Liver (tissue), 9 donors: Measurements from ENCODE around the gene ADAMTS16. TPM values are rescaled to one million over a fixed set of nuclear protein-coding genes. Genes with fewer than 3 reads are reported as not detected.

Experiments used
- DNase-seq: peaks from one replicate; pipeline ENCODE4 v3.0.0-alpha.2; 2017; ENCODE audit warnings: low spot score
- H3K27ac ChIP-seq, 2 donors: one replicate each; pipeline ENCODE4 v1.7.0; 2013; ENCODE audit warnings: inconsistent platforms in 2 of 2, low read length in 2 of 2, control low read depth in 1 of 2, low read depth in 1 of 2, mild to moderate bottlenecking in 1 of 2
- H3K27me3 ChIP-seq, 4 donors: one replicate each; pipeline versions ENCODE4 v1.6.1 to v1.7.0; 2013; ENCODE audit warnings: low read length in 3 of 4, inconsistent platforms in 1 of 4, mild to moderate bottlenecking in 1 of 4, moderate library complexity in 1 of 4; ENCODE audit not compliant: control insufficient read depth in 4 of 4, insufficient read depth in 4 of 4
- H3K36me3 ChIP-seq, 4 donors: one replicate each; pipeline versions ENCODE4 v1.6.1 to v1.7.0; 2013; ENCODE audit warnings: low read length in 3 of 4, mild to moderate bottlenecking in 3 of 4, low read depth in 1 of 4, moderate library complexity in 1 of 4; ENCODE audit not compliant: control insufficient read depth in 4 of 4, insufficient read depth in 3 of 4
- H3K4me1 ChIP-seq, 4 donors: one replicate each; pipeline versions ENCODE4 v1.6.1 to v1.7.0; 2013; ENCODE audit warnings: low read length in 3 of 4, mild to moderate bottlenecking in 3 of 4, moderate library complexity in 1 of 4; ENCODE audit not compliant: control insufficient read depth in 4 of 4, insufficient read depth in 4 of 4
- H3K4me3 ChIP-seq, 3 donors: one replicate each; pipeline versions ENCODE4 v1.6.1 to v1.7.0; 2013; ENCODE audit warnings: low read length in 3 of 3, control low read depth in 1 of 3, low read depth in 1 of 3, mild to moderate bottlenecking in 1 of 3
- H3K9ac ChIP-seq, 2 donors: one replicate each; pipeline ENCODE4 v1.7.0; 2013; ENCODE audit warnings: low read length in 2 of 2, mild to moderate bottlenecking in 2 of 2, moderate library complexity in 2 of 2, control low read depth in 1 of 2, low read depth in 1 of 2
- H3K9me3 ChIP-seq, 4 donors: one replicate each; pipeline versions ENCODE4 v1.6.1 to v1.7.0; 2013; ENCODE audit warnings: low read length in 3 of 4; ENCODE audit not compliant: control insufficient read depth in 4 of 4
- EGR1 ChIP-seq, 2 donors: IDR thresholded peaks; 2 replicates each; pipeline ENCODE4 v1.6.1; 2016 to 2018; ENCODE audit warnings: antibody characterized with exemption in 2 of 2, low read depth in 2 of 2
- FOXA1 ChIP-seq: IDR thresholded peaks from 2 replicates; pipeline ENCODE4 v1.6.1; 2016; ENCODE audit warnings: antibody characterized with exemption
- FOXA2 ChIP-seq: IDR thresholded peaks from 2 replicates; pipeline ENCODE4 v1.6.1; 2016; ENCODE audit warnings: antibody characterized with exemption
- GABPA ChIP-seq, 2 donors: IDR thresholded peaks in 1 of 2; conservative IDR thresholded peaks in 1 of 2; 2 replicates each; pipeline ENCODE4 v1.6.1; 2016; ENCODE audit warnings: antibody characterized with exemption in 2 of 2, mild to moderate bottlenecking in 1 of 2, moderate library complexity in 1 of 2
- HNF4A ChIP-seq, 2 donors: conservative IDR thresholded peaks; 2 replicates each; pipeline ENCODE4 v1.6.1; 2016; ENCODE audit warnings: antibody characterized with exemption in 2 of 2, mild to moderate bottlenecking in 2 of 2
- HNF4G ChIP-seq: IDR thresholded peaks from 2 replicates; pipeline ENCODE4 v1.6.1; 2016; ENCODE audit warnings: antibody characterized with exemption
- JUND ChIP-seq, 2 donors: IDR thresholded peaks; 2 replicates each; pipeline ENCODE4 v1.6.1; 2016; ENCODE audit warnings: antibody characterized with exemption in 2 of 2
- NR2F2 ChIP-seq: IDR thresholded peaks from 2 replicates; pipeline ENCODE4 v1.6.1; 2016; ENCODE audit warnings: antibody characterized with exemption
- RAD21 ChIP-seq, 2 donors: IDR thresholded peaks; 2 replicates each; pipeline ENCODE4 v1.6.1; 2016; ENCODE audit warnings: antibody characterized with exemption in 2 of 2, mild to moderate bottlenecking in 2 of 2
- RXRA ChIP-seq, 2 donors: IDR thresholded peaks; 2 replicates each; pipeline ENCODE4 v1.6.1; 2017 to 2018; ENCODE audit warnings: antibody characterized with exemption in 2 of 2, mild to moderate bottlenecking in 1 of 2
- SP1 ChIP-seq: IDR thresholded peaks from 2 replicates; pipeline ENCODE4 v1.6.1; 2018; ENCODE audit warnings: antibody characterized with exemption, mild to moderate bottlenecking
- TAF1 ChIP-seq: conservative IDR thresholded peaks from 2 replicates; pipeline ENCODE4 v1.6.1; 2016; ENCODE audit warnings: antibody characterized with exemption, mild to moderate bottlenecking
- YY1 ChIP-seq: IDR thresholded peaks from 2 replicates; pipeline ENCODE4 v1.6.1; 2016; ENCODE audit warnings: antibody characterized with exemption, mild to moderate bottlenecking
- WGBS: extraction: QIAGEN DNeasy Blood & Tissue Kit; methylation state at CpG from one replicate; pipeline ENCODE4 v1.1.7; 2013; 5-methylcytosine and 5-hydroxymethylcytosine counted together
- polyA plus RNA-seq, 2 donors: library from polyadenylated mRNA; stranded (reverse) in 1 of 2; unstranded in 1 of 2; fragments of 200-250 nt in 1 of 2; fragments of >200 nt in 1 of 2; fragmentation: Nextera tagmentation in 1 of 2; extraction: Ambion mirVana in 1 of 2; gene quantifications; one replicate each; pipeline versions ENCODE4 v1.2.1 to v1.2.3, GENCODE V29; 2013 to 2015
- total RNA-seq, 2 donors: library from RNA; depleted of rRNA; stranded (reverse); fragments of >200 nt; gene quantifications; one replicate each; pipeline ENCODE4 v1.2.3, GENCODE V29; 2014
- TF ChIP-seq, protein P1 (sequence below): IDR thresholded peaks from 2 replicates; pipeline ENCODE4 v1.6.1; 2016; ENCODE audit warnings: antibody characterized with exemption, mild to moderate bottlenecking
- TF ChIP-seq, protein P2 (sequence below): IDR thresholded peaks from 2 replicates; pipeline ENCODE4 v1.6.1; 2016; ENCODE audit warnings: antibody characterized with exemption
- TF ChIP-seq, protein P3 (sequence below): IDR thresholded peaks from 2 replicates; pipeline ENCODE4 v1.6.1; 2016; ENCODE audit warnings: antibody characterized with exemption
- TF ChIP-seq, protein P4 (sequence below): fragments of 150-350 bp; IDR thresholded peaks from 2 replicates; pipeline ENCODE4 v1.5.1; 2017; ENCODE audit warnings: improper control_type of control experiment, low read depth, low read length; ENCODE audit not compliant: missing input control
- TF ChIP-seq, protein P5 (sequence below): IDR thresholded peaks from 2 replicates; pipeline ENCODE4 v1.6.1; 2016; ENCODE audit warnings: antibody characterized with exemption
- donor health status: healthy.
- donor health status: healthy.
- donor health status: healthy.
- donor health status: healthy.
- donor health status: healthy.

The ADAMTS16 gene
- total and polyA plus RNA-seq, 4 donors = under 0.01 to 0.84 TPM; not detected in 2

DNA sequence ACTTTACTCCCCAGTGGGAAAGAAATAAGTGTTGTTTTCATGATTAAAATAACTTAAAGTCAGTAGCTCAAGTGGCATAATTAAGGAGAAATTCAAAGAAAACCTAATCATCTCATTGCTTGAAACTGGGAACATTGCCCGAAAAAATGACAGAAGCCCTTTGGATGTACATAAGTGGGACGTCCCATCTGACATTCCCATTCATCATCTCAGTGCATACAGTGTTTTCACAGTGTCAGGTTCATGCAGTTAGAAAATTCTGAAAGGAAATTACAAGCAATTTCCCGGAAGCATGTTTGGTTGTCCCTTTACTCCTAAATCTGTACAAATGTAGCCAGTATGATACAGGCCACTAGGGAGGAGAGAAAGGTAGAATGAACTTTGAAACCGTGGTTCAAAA, 95.6 kb downstream of the ADAMTS16 start:
- H3K4me1 ChIP-seq = no peaks in the 10 kb centered on the region
- WGBS = 70% methylated on average over 4 of the region's 4 CpGs
- H3K36me3 ChIP-seq = no peaks in the 10 kb centered on the region
- H3K27ac ChIP-seq = no peak overlapping the region
- H3K27me3 ChIP-seq = no peaks in the 10 kb centered on the region
- DNase-seq = no peak
- H3K4me3 ChIP-seq = no peak overlapping the region
- TF ChIP-seq FOXA1 (no peak), NR2F2 (no peak), JUND (IDR thresholded peaks at IDR 0.05) (no peak), YY1 (no peak), HNF4A (conservative IDR thresholded peaks at IDR 0.05) (no peak), RAD21 (IDR thresholded peaks at IDR 0.05) (no peak), EGR1 (IDR thresholded peaks at IDR 0.05; ENCODE audit: low read depth in 2 of 2) (no peak), SP1 (no peak), HNF4G (no peak), GABPA (IDR thresholded peaks at IDR 0.05 in 1 of 2, conservative IDR thresholded peaks at IDR 0.05 in 1 of 2) (no peak), RXRA (IDR thresholded peaks at IDR 0.05) (no peak), FOXA2 (no peak), TAF1 (no peak)
- TF ChIP-seq, protein P1, sequence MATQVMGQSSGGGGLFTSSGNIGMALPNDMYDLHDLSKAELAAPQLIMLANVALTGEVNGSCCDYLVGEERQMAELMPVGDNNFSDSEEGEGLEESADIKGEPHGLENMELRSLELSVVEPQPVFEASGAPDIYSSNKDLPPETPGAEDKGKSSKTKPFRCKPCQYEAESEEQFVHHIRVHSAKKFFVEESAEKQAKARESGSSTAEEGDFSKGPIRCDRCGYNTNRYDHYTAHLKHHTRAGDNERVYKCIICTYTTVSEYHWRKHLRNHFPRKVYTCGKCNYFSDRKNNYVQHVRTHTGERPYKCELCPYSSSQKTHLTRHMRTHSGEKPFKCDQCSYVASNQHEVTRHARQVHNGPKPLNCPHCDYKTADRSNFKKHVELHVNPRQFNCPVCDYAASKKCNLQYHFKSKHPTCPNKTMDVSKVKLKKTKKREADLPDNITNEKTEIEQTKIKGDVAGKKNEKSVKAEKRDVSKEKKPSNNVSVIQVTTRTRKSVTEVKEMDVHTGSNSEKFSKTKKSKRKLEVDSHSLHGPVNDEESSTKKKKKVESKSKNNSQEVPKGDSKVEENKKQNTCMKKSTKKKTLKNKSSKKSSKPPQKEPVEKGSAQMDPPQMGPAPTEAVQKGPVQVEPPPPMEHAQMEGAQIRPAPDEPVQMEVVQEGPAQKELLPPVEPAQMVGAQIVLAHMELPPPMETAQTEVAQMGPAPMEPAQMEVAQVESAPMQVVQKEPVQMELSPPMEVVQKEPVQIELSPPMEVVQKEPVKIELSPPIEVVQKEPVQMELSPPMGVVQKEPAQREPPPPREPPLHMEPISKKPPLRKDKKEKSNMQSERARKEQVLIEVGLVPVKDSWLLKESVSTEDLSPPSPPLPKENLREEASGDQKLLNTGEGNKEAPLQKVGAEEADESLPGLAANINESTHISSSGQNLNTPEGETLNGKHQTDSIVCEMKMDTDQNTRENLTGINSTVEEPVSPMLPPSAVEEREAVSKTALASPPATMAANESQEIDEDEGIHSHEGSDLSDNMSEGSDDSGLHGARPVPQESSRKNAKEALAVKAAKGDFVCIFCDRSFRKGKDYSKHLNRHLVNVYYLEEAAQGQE = no peak
- TF ChIP-seq, protein P2, sequence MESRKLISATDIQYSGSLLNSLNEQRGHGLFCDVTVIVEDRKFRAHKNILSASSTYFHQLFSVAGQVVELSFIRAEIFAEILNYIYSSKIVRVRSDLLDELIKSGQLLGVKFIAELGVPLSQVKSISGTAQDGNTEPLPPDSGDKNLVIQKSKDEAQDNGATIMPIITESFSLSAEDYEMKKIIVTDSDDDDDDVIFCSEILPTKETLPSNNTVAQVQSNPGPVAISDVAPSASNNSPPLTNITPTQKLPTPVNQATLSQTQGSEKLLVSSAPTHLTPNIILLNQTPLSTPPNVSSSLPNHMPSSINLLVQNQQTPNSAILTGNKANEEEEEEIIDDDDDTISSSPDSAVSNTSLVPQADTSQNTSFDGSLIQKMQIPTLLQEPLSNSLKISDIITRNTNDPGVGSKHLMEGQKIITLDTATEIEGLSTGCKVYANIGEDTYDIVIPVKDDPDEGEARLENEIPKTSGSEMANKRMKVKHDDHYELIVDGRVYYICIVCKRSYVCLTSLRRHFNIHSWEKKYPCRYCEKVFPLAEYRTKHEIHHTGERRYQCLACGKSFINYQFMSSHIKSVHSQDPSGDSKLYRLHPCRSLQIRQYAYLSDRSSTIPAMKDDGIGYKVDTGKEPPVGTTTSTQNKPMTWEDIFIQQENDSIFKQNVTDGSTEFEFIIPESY = no peak
- TF ChIP-seq, protein P3, sequence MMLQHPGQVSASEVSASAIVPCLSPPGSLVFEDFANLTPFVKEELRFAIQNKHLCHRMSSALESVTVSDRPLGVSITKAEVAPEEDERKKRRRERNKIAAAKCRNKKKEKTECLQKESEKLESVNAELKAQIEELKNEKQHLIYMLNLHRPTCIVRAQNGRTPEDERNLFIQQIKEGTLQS = no peak
- TF ChIP-seq, protein P4, sequence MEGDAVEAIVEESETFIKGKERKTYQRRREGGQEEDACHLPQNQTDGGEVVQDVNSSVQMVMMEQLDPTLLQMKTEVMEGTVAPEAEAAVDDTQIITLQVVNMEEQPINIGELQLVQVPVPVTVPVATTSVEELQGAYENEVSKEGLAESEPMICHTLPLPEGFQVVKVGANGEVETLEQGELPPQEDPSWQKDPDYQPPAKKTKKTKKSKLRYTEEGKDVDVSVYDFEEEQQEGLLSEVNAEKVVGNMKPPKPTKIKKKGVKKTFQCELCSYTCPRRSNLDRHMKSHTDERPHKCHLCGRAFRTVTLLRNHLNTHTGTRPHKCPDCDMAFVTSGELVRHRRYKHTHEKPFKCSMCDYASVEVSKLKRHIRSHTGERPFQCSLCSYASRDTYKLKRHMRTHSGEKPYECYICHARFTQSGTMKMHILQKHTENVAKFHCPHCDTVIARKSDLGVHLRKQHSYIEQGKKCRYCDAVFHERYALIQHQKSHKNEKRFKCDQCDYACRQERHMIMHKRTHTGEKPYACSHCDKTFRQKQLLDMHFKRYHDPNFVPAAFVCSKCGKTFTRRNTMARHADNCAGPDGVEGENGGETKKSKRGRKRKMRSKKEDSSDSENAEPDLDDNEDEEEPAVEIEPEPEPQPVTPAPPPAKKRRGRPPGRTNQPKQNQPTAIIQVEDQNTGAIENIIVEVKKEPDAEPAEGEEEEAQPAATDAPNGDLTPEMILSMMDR = no peak
- TF ChIP-seq, protein P5, sequence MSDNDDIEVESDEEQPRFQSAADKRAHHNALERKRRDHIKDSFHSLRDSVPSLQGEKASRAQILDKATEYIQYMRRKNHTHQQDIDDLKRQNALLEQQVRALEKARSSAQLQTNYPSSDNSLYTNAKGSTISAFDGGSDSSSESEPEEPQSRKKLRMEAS = no peak
- no peak overlapping the region for H3K9ac ChIP-seq
- H3K9me3 ChIP-seq = no peaks in the 10 kb centered on the region
